Keratinocyte (primary cell): ENCODE data around the gene CNNM4. TPM values are rescaled to one million over a fixed set of nuclear protein-coding genes. Genes with fewer than 3 reads are reported as not detected.
A peak's percentile ranks its signal among the peaks of the same experiment; 100 is the strongest.

Source experiments
- DNase-seq: peaks from one replicate; pipeline ENCODE4 v3.0.0-alpha.2; 2011; ENCODE audit warnings: low read depth, missing footprints, low spot score
- FAIRE-seq: peaks from 2 replicates; lab custom pipeline; 2011; peaks lifted over from hg19 to GRCh38; lab: Jason Lieb, UNC
- H2AFZ ChIP-seq: 2 replicates; pipeline ENCODE4 v1.6.0; 2012; ENCODE audit warnings: low read length, control low read depth, inconsistent platforms; ENCODE audit not compliant: control insufficient read depth
- H3K27ac ChIP-seq: 2 replicates; pipeline ENCODE4 v1.5.1; 2011; ENCODE audit warnings: low read length; ENCODE audit not compliant: control insufficient read depth, insufficient read depth
- H3K27me3 ChIP-seq: 3 replicates; pipeline ENCODE4 v1.6.0; 2011; ENCODE audit warnings: low read length; ENCODE audit not compliant: control insufficient read depth, insufficient read depth; ENCODE audit errors: extremely low read depth
- H3K36me3 ChIP-seq, 2 experiments: 2 replicates in 1 of 2; 3 replicates in 1 of 2; pipeline ENCODE4 v1.5.1; 2011; ENCODE audit warnings: low read length in 2 of 2, mild to moderate bottlenecking in 1 of 2; ENCODE audit not compliant: control insufficient read depth in 2 of 2, insufficient read depth in 2 of 2; ENCODE audit errors: extremely low read depth in 1 of 2
- H3K4me1 ChIP-seq: 3 replicates; pipeline ENCODE4 v1.5.1; 2011; ENCODE audit warnings: low read length; ENCODE audit not compliant: control insufficient read depth, insufficient read depth; ENCODE audit errors: extremely low read depth
- H3K4me2 ChIP-seq: 3 replicates; pipeline ENCODE4 v1.6.0; 2011; ENCODE audit warnings: low read depth, low read length; ENCODE audit not compliant: control insufficient read depth, insufficient read depth; ENCODE audit errors: extremely low read depth
- H3K4me3 ChIP-seq, 3 experiments: fragments of 200-600 bp in 1 of 3; sonication (generic) in 1 of 3; 2 replicates in 2 of 3; 3 replicates in 1 of 3; pipeline ENCODE4 v1.5.1; 2011 to 2016; ENCODE audit warnings: low read length in 3 of 3, mild to moderate bottlenecking in 3 of 3, control low read depth in 2 of 3, inconsistent platforms in 1 of 3, low read depth in 1 of 3, mixed read lengths in 1 of 3, mixed run types in 1 of 3, moderate library complexity in 1 of 3; ENCODE audit not compliant: control insufficient read depth in 2 of 3, insufficient read depth in 2 of 3; ENCODE audit errors: extremely low read depth in 1 of 3
- H3K79me2 ChIP-seq: 2 replicates; pipeline ENCODE4 v1.6.0; 2012; ENCODE audit warnings: low read length; ENCODE audit not compliant: control insufficient read depth, insufficient read depth
- H3K9ac ChIP-seq: 3 replicates; pipeline ENCODE4 v1.6.0; 2011; ENCODE audit warnings: low read length; ENCODE audit not compliant: control insufficient read depth, insufficient read depth; ENCODE audit errors: extremely low read depth
- H3K9me1 ChIP-seq: 3 replicates; pipeline ENCODE4 v1.6.0; 2011; ENCODE audit warnings: low read length; ENCODE audit not compliant: control insufficient read depth, insufficient read depth; ENCODE audit errors: extremely low read depth
- H3K9me3 ChIP-seq: 2 replicates; pipeline ENCODE4 v1.5.1; 2012; ENCODE audit warnings: low read depth, low read length; ENCODE audit not compliant: control insufficient read depth
- H4K20me1 ChIP-seq: 3 replicates; pipeline ENCODE4 v1.6.0; 2011; ENCODE audit warnings: low read length; ENCODE audit not compliant: control insufficient read depth, insufficient read depth; ENCODE audit errors: extremely low read depth
- CTCF ChIP-seq, 3 experiments: IDR thresholded peaks in 1 of 3; conservative IDR thresholded peaks in 1 of 3; optimal IDR thresholded peaks in 1 of 3; 2 replicates in 2 of 3; 3 replicates in 1 of 3; pipeline versions ENCODE3 to v1.5.1; 2011; ENCODE audit warnings: low read length in 3 of 3, mild to moderate bottlenecking in 3 of 3, moderate library complexity in 2 of 3, control low read depth in 1 of 3, inconsistent platforms in 1 of 3; ENCODE audit not compliant: insufficient read depth in 2 of 3; ENCODE audit errors: extremely low read depth in 1 of 3
- EZH2 ChIP-seq: IDR thresholded peaks from one replicate; pipeline ENCODE4 v1.6.1; 2012; ENCODE audit warnings: inconsistent platforms, mild to moderate bottlenecking, low read length, moderate library complexity
- dilution Hi-C: fragments of 300-500 bp; cut with MboI; formaldehyde crosslinking; loops from one replicate; pipeline ENCODE4 v1.7.0; 2020; ENCODE audit warnings: low sequenced_read_pairs; ENCODE audit not compliant: extremely low pct_ligation_motif_present
- polyA plus RNA-seq, 5 experiments: library from polyadenylated mRNA; depleted of rRNA in 3 of 5; stranded (reverse) in 3 of 5; stranded (forward) in 1 of 5; unstranded in 1 of 5; fragments of >200 nt; gene quantifications; 1 replicate in 1 of 5; 2 replicates in 3 of 5; 3 replicates in 1 of 5; pipeline versions ENCODE4 v1.2.1 to v1.2.3, GENCODE V29; 2011 to 2012; ENCODE audit warnings: missing spikeins in 2 of 5, low read depth in 1 of 5, low replicate concordance in 1 of 5

Gene CNNM4
- polyA plus RNA-seq, 1 donor (not counting 4 experiments of a cell fraction or from before 2014, with no cell fraction given), result 4.4 TPM

- TF ChIP-seq EZH2 (no peak), CTCF (optimal IDR thresholded peaks at IDR 0.05 in 1 of 3, IDR thresholded peaks at IDR 0.05 in 1 of 3, conservative IDR thresholded peaks at IDR 0.05 in 1 of 3; ENCODE audit: extremely low read depth in 1 of 3, insufficient read depth in 2 of 3, low read length in 3 of 3) (no peak)
- peak overlapping the region; percentile 48 for H3K27ac ChIP-seq
- peak overlapping the region; percentile 85 for H2AFZ ChIP-seq
- H3K9ac ChIP-seq, result peak overlapping the region; percentile 64
- H3K27me3 ChIP-seq, result no peaks in the 10 kb centered on the region
- H3K4me2 ChIP-seq, result peak overlapping the region; percentile 94
- H3K4me1 ChIP-seq, result peaks cover 14% of the 10 kb centered on the region
- peaks cover 0 to 1% of the 10 kb centered on the region in 2 experiments for H3K36me3 ChIP-seq
- DNase-seq (no peak), FAIRE-seq (no peak)
- dilution Hi-C loops, result no loop called here
- H3K79me2 ChIP-seq, result peaks cover 5% of the 10 kb centered on the region
- H3K4me3 ChIP-seq, result peak overlapping the region; percentile 53 to 74 (median 57)
- H4K20me1 ChIP-seq, result peaks cover 3% of the 10 kb centered on the region
- no peaks in the 10 kb centered on the region for H3K9me1 ChIP-seq
- no peaks in the 10 kb centered on the region for H3K9me3 ChIP-seq
These were observed 54.8 kb downstream of the CNNM4 start for GRCh38 chr2:96815326-96816126.

DNA sequence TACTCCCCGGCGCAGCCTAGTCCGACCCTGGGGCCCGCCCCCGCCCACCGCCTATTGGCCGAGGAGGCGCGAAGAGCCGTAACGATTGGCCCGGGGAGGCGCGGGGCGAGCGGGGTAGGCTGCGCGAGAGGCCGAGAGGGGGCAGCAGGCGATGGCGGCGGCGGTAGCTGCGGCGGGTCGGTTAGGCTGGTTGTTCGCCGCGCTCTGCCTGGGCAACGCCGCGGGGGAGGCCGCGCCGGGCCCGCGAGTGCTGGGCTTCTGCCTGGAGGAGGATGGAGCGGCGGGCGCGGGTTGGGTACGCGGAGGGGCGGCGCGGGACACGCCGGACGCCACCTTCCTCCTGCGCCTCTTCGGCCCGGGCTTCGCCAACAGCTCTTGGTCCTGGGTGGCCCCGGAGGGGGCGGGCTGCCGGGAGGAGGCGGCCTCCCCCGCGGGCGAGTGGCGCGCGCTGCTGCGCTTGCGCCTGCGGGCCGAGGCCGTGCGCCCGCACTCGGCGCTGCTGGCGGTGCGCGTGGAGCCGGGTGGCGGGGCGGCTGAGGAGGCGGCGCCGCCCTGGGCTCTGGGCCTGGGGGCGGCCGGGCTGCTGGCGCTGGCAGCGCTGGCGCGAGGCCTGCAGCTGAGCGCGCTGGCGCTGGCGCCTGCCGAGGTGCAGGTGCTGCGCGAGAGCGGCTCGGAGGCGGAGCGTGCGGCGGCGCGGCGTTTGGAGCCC lies 55.6 kb downstream of the CNNM4 start, which contains the start of gene CNNM3:
Gene CNNM3, plus strand, starts transcription at position 142 of the 709 bp plus-strand sequence. Its CDS starts 10 bp downstream, at position 152.
- Histone ChIP-seq H3K4me1 (peaks cover 14% of the 10 kb centered on the region), H3K27ac (peak within 1 kb of the TSS; percentile 48), H3K36me3 (peaks cover 0 to 1% of the 10 kb centered on the region in 2 experiments), H3K4me2 (peak within 1 kb of the TSS; percentile 94), H2AFZ (peak within 1 kb of the TSS; percentile 85), H3K79me2 (peaks cover 5% of the 10 kb centered on the region), H4K20me1 (peaks cover 3% of the 10 kb centered on the region), H3K9me3 (no peaks in the 10 kb centered on the region), H3K9ac (peak within 1 kb of the TSS; percentile 64), H3K27me3 (no peaks in the 10 kb centered on the region), H3K9me1 (no peaks in the 10 kb centered on the region), H3K4me3 (peak within 1 kb of the TSS; percentile 53 to 74 (median 63))
- TF ChIP-seq CTCF (optimal IDR thresholded peaks at IDR 0.05 in 1 of 3, IDR thresholded peaks at IDR 0.05 in 1 of 3, conservative IDR thresholded peaks at IDR 0.05 in 1 of 3; ENCODE audit: extremely low read depth in 1 of 3, insufficient read depth in 2 of 3, low read length in 3 of 3) (peak in 2 of 3 experiments; percentile 61 to 66), EZH2 (no peak)
- dilution Hi-C loops, result no loop called here
- FAIRE-seq, result no peak
- DNase-seq, result peak; percentile 33
